GM23248 (cell line): ENCODE measurements around the gene MOGAT3. TPM values are rescaled to one million over a fixed set of nuclear protein-coding genes. Genes with fewer than 3 reads are reported as not detected.

Experiments used
- DNase-seq: peaks from one replicate; pipeline ENCODE4 v3.0.0-alpha.2; 2015
- H2AFZ ChIP-seq: fragments of 200-600 bp; sonication (generic); 2 replicates; pipeline ENCODE4 v1.6.1; 2016; ENCODE audit warnings: antibody characterized with exemption
- H3F3A ChIP-seq: fragments of 200-600 bp; sonication (generic); 2 replicates; pipeline ENCODE4 v1.6.1; 2016; ENCODE audit warnings: mild to moderate bottlenecking, antibody characterized with exemption, mixed run types; ENCODE audit not compliant: insufficient read depth
- H3K27ac ChIP-seq: fragments of 200-600 bp; sonication (generic); 2 replicates; pipeline ENCODE4 v1.5.1; 2016; ENCODE audit warnings: mild to moderate bottlenecking
- H3K27me3 ChIP-seq: fragments of 200-600 bp; sonication (generic); replicated peaks from 2 replicates; pipeline ENCODE4 v1.6.1; 2016; ENCODE audit warnings: mild to moderate bottlenecking; ENCODE audit not compliant: insufficient read depth
- H3K36me3 ChIP-seq: fragments of 200-600 bp; sonication (generic); 2 replicates; pipeline ENCODE4 v1.6.1; 2016; ENCODE audit warnings: low read depth, mild to moderate bottlenecking
- H3K4me1 ChIP-seq: fragments of 200-600 bp; sonication (generic); 2 replicates; pipeline ENCODE4 v1.6.1; 2016; ENCODE audit warnings: mild to moderate bottlenecking; ENCODE audit not compliant: insufficient read depth
- H3K4me2 ChIP-seq: fragments of 200-600 bp; sonication (generic); one replicate; pipeline ENCODE4 v1.6.1; 2016; ENCODE audit warnings: mild to moderate bottlenecking; ENCODE audit not compliant: unreplicated experiment
- H3K4me3 ChIP-seq: fragments of 200-600 bp; sonication (generic); 2 replicates; pipeline ENCODE4 v1.5.1; 2016; ENCODE audit warnings: mild to moderate bottlenecking
- H3K79me2 ChIP-seq: fragments of 200-600 bp; sonication (generic); 2 replicates; pipeline ENCODE4 v1.6.1; 2016; ENCODE audit warnings: mild to moderate bottlenecking; ENCODE audit not compliant: insufficient read depth
- H3K9ac ChIP-seq: fragments of 200-600 bp; sonication (generic); 2 replicates; pipeline ENCODE4 v1.6.1; 2016; ENCODE audit warnings: mild to moderate bottlenecking
- H3K9me2 ChIP-seq: fragments of 200-600 bp; sonication (generic); 2 replicates; pipeline ENCODE4 v1.6.1; 2016; ENCODE audit warnings: mixed run types, mild to moderate bottlenecking, moderate library complexity; ENCODE audit not compliant: insufficient read depth
- H3K9me3 ChIP-seq: fragments of 200-600 bp; sonication (generic); one replicate; pipeline ENCODE4 v1.6.1; 2017; ENCODE audit warnings: low read depth
- H4K20me1 ChIP-seq: fragments of 200-600 bp; sonication (generic); 2 replicates; pipeline ENCODE4 v1.6.0; 2016; ENCODE audit not compliant: insufficient read depth
- EZH2 ChIP-seq: fragments of 200-600 bp; sonication (generic); IDR thresholded peaks from 2 replicates; pipeline ENCODE4 v1.6.1; 2018; ENCODE audit warnings: antibody characterized with exemption, mild to moderate bottlenecking; ENCODE audit not compliant: insufficient read depth, poor library complexity, severe bottlenecking
- EZH2phosphoT487 ChIP-seq: fragments of 200-600 bp; sonication (generic); IDR thresholded peaks from 2 replicates; pipeline ENCODE4 v1.6.1; 2018; ENCODE audit warnings: antibody characterized with exemption, moderate library complexity, mild to moderate bottlenecking, low read depth; ENCODE audit not compliant: insufficient read depth
- WGBS, 2 experiments: methylation state at CpG; one replicate each; pipeline ENCODE4 v1.1.6; 2015 to 2017; ENCODE audit warnings: low lambda C conversion rate in 2 of 2, low coverage in 1 of 2; ENCODE audit errors: missing lambda C conversion rate in 2 of 2; 5-methylcytosine and 5-hydroxymethylcytosine counted together
- in situ Hi-C: fragments of 300-500 bp; cut with MboI; formaldehyde crosslinking; loops from 2 replicates; pipeline ENCODE4 v1.15.0; 2020
- polyA plus RNA-seq: library from polyadenylated mRNA; unstranded; fragments of >200 nt; fragmentation: Nextera tagmentation; extraction: Ambion mirVana; gene quantifications from 2 replicates; pipeline ENCODE4 v1.2.1, GENCODE V29; 2016
- total RNA-seq: library from RNA; depleted of rRNA; stranded (reverse); fragments of >200 nt; shearing (Covaris generic); gene quantifications from 2 replicates; pipeline ENCODE4 v1.2.3, GENCODE V29; 2014

MOGAT3 gene
- total and polyA plus RNA-seq, 2 experiments from 2014 or later = not detected

GRCh38 chr7:101234636-101235035 lies 33.8 kb upstream of the MOGAT3 start:
- in situ Hi-C loops = no loop called here
- H3K79me2 ChIP-seq = no peaks in the 10 kb centered on the region
- no peaks in the 10 kb centered on the region for H3K9me3 ChIP-seq
- no peaks in the 10 kb centered on the region for H3F3A ChIP-seq
- H4K20me1 ChIP-seq = no peaks in the 10 kb centered on the region
- no peak overlapping the region for H3K4me2 ChIP-seq
- no peaks in the 10 kb centered on the region for H3K9me2 ChIP-seq
- no peaks in the 10 kb centered on the region for H3K36me3 ChIP-seq
- no peak for DNase-seq
- no peak overlapping the region for H3K4me3 ChIP-seq
- no peak overlapping the region for H3K9ac ChIP-seq
- WGBS, 2 experiments = 81 to 83% methylated on average over 5 of the region's 5 CpGs
- H3K4me1 ChIP-seq = peaks cover 10% of the 10 kb centered on the region; the same call in 1 of the 2 replicates
- TF ChIP-seq EZH2 = no peak
- no peak for TF ChIP-seq EZH2phosphoT487
- H3K27ac ChIP-seq = no peak overlapping the region
- no peak overlapping the region for H2AFZ ChIP-seq
- H3K27me3 ChIP-seq = no peaks in the 10 kb centered on the region

DNA sequence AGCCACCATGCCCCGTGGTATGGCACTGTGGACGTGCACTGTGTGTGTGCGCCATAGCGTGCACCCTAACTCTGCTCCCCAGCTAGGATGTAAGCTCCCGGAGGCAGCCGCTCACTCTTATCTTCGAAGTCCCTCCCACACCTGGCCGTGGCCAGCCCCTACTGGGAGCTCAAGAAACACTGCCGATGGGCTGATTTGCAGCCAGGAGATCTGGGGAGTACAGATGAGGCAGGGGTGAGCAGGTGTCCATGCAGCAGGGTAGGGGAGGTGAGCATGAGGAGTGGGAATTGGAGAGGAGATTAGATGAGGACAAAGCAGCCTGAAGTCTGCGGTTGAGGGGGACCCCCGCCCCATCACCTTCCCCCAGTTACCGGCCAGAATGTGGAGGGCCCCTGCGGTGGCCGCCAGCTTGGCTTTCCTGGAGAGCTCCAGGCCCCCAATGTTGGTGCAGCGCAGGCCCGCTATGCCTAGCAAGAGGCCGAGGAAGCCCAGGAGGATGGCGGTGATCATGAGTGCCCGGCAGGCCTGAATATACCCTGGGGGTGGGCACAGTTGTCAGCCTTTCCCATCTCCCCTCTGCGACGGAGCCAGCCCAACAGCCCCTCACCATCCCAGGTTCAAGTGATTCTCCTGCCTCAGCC lies 33.2 kb upstream of the MOGAT3 start:
- DNase-seq = no peak
- H3K4me3 ChIP-seq = no peak overlapping the region
- no peaks in the 10 kb centered on the region for H3K9me2 ChIP-seq
- in situ Hi-C loops = no loop called here
- no peaks in the 10 kb centered on the region for H3F3A ChIP-seq
- 86 to 89% methylated on average over 21 of the region's 21 CpGs for WGBS, 2 experiments
- peaks cover 10% of the 10 kb centered on the region; the same call in 1 of the 2 replicates for H3K4me1 ChIP-seq
- no peak overlapping the region for H3K4me2 ChIP-seq
- no peak overlapping the region for H2AFZ ChIP-seq
- H3K27me3 ChIP-seq = no peaks in the 10 kb centered on the region
- H3K9ac ChIP-seq = no peak overlapping the region
- H4K20me1 ChIP-seq = no peaks in the 10 kb centered on the region
- no peaks in the 10 kb centered on the region for H3K36me3 ChIP-seq
- no peaks in the 10 kb centered on the region for H3K79me2 ChIP-seq
- TF ChIP-seq EZH2 (no peak), EZH2phosphoT487 (no peak)
- H3K9me3 ChIP-seq = no peaks in the 10 kb centered on the region
- no peak overlapping the region for H3K27ac ChIP-seq

GRCh38 chr7:101232141-101232850 lies 31.5 kb upstream of the MOGAT3 start:
- H3K79me2 ChIP-seq = no peaks in the 10 kb centered on the region
- no peak overlapping the region for H3K4me2 ChIP-seq
- no peak overlapping the region for H3K27ac ChIP-seq
- in situ Hi-C loops = no loop called here
- no peak overlapping the region for H3K4me3 ChIP-seq
- no peak overlapping the region for H3K9ac ChIP-seq
- no peaks in the 10 kb centered on the region for H4K20me1 ChIP-seq
- peaks cover 1% of the 10 kb centered on the region; the same call in 1 of the 2 replicates for H3K4me1 ChIP-seq
- no peaks in the 10 kb centered on the region for H3K9me2 ChIP-seq
- no peaks in the 10 kb centered on the region for H3K9me3 ChIP-seq
- TF ChIP-seq EZH2 = no peak
- TF ChIP-seq EZH2phosphoT487 = no peak
- no peaks in the 10 kb centered on the region for H3F3A ChIP-seq
- H3K27me3 ChIP-seq = no peaks in the 10 kb centered on the region
- H3K36me3 ChIP-seq = no peaks in the 10 kb centered on the region
- no peak for DNase-seq
- H2AFZ ChIP-seq = no peak overlapping the region
- 20 to 26% methylated on average over 25 to 52 of the region's 52 CpGs for WGBS, 2 experiments

- Histone ChIP-seq H3K27ac (no peak overlapping the region), H3K27me3 (no peaks in the 10 kb centered on the region), H3K9me2 (no peaks in the 10 kb centered on the region), H3K9me3 (no peaks in the 10 kb centered on the region), H3K9ac (no peak overlapping the region), H3K4me2 (no peak overlapping the region), H3K36me3 (peaks cover 5% of the 10 kb centered on the region; the same call in 1 of the 2 replicates), H3K4me1 (no peaks in the 10 kb centered on the region), H4K20me1 (no peaks in the 10 kb centered on the region), H3K4me3 (no peak overlapping the region), H2AFZ (no peak overlapping the region), H3K79me2 (no peaks in the 10 kb centered on the region), H3F3A (no peaks in the 10 kb centered on the region)
- no peak for TF ChIP-seq EZH2phosphoT487
- TF ChIP-seq EZH2 = no peak
- DNase-seq = no peak
- in situ Hi-C loops = no loop called here
- WGBS, 2 experiments = 71 to 78% methylated on average over 7 of the region's 7 CpGs
Measured at GRCh38 chr7:101231644-101232043, 30.8 kb upstream of the MOGAT3 start.
